Panc1 (cell line): Measurements from ENCODE around the gene TSNAX.

ENCODE experiments used
- CTCF ChIP-seq: fragments of 450-650 bp; IDR thresholded peaks from 2 replicates; pipeline ENCODE4 v1.5.1; 2017; ENCODE audit warnings: mild to moderate bottlenecking
- POLR2AphosphoS5 ChIP-seq: IDR thresholded peaks from 2 replicates; pipeline ENCODE4 v1.6.1; 2012; ENCODE audit warnings: mild to moderate bottlenecking, low read depth, low read length, moderate library complexity
- SIN3A ChIP-seq: IDR thresholded peaks from 2 replicates; pipeline ENCODE4 v1.6.1; 2012; ENCODE audit warnings: low read depth, mild to moderate bottlenecking, low read length, moderate library complexity, borderline replicate concordance; ENCODE audit not compliant: insufficient read depth
- TCF7L2 ChIP-seq: IDR thresholded peaks from 2 replicates; pipeline ENCODE4 v1.6.1; 2011; ENCODE audit warnings: mild to moderate bottlenecking, low read depth, low read length, inconsistent platforms

GRCh38 chr1:231478811-231479210 is 49.7 kb upstream of the TSNAX start:
- TF ChIP-seq CTCF, result no peak
- no peak for TF ChIP-seq TCF7L2
- no peak for TF ChIP-seq SIN3A
- TF ChIP-seq POLR2AphosphoS5, result no peak
